ENCODE measurements around the gene TGFBR3L.

DNA sequence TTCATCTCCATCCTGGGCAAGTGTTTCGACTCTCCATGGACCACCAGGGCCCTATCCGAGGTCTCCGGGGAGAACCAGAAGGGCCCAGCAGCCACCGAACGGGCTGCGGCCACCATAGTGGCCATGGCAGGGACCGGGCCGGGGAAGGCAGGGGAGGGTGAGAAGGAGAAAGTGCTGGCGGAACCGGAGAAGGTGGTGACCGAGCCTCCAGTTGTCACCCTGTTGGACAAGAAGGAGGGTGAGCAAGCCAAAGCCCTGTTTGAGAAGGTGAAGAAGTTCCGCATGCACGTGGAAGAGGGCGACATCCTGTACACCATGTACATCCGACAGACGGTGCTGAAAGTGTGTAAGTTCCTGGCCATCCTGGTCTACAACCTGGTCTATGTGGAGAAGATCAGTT, 15.7 kb upstream of the TGFBR3L start:
- no peak for TF ChIP-seq EZH2 (IDR thresholded peaks at IDR 0.05; ENCODE audit: low read depth, low read length, severe bottlenecking)
- TF ChIP-seq SP1 (IDR thresholded peaks at IDR 0.05; ENCODE audit: low read depth, low read length), result no peak
- TF ChIP-seq TEAD4 (IDR thresholded peaks at IDR 0.05; ENCODE audit: low read depth, low read length), result no peak
- no peak for TF ChIP-seq CTCF (IDR thresholded peaks at IDR 0.05; ENCODE audit: control extremely low read depth in 1 of 3, insufficient read depth in 1 of 3, low read depth in 1 of 3, low read length in 3 of 3)
- TF ChIP-seq SIRT6 (IDR thresholded peaks at IDR 0.05; ENCODE audit: low read length), result no peak
- TF ChIP-seq POLR2A (IDR thresholded peaks at IDR 0.05; ENCODE audit: control extremely low read depth in 1 of 2, low read depth in 2 of 2, low read length in 2 of 2), result no peak
- no peak for TF ChIP-seq MAFK (IDR thresholded peaks at IDR 0.05; ENCODE audit: low read depth, low read length)
- TF ChIP-seq ZNF274 (IDR thresholded peaks at IDR 0.05; ENCODE audit: borderline replicate concordance, extremely low read depth, low read length), result no peak
- TF ChIP-seq SIX5 (IDR thresholded peaks at IDR 0.05; ENCODE audit: low read depth, low read length), result no peak
- no peak for TF ChIP-seq ASH2L (IDR thresholded peaks at IDR 0.05; ENCODE audit: low read length)

Measured in H1 (cell line).